SK-N-SH treated with all-trans-retinoic acid at 6 μM for 48 hours (cell line): ENCODE results near the gene CNGA4.

ENCODE experiments used
- ARNTL ChIP-seq: fragments of 450-650 bp; formaldehyde crosslinking; IDR thresholded peaks from 2 replicates; pipeline ENCODE4 v1.5.0; 2020; ENCODE audit warnings: low read depth, mild to moderate bottlenecking, moderate library complexity, borderline replicate concordance
- ESRRG ChIP-seq: fragments of 250-450 bp; sonication (Bioruptor Pico); IDR thresholded peaks from 2 replicates; pipeline ENCODE4 v1.6.1; 2021; ENCODE audit warnings: mild to moderate bottlenecking
- ISL1 ChIP-seq: fragments of 250-450 bp; sonication (Bioruptor Pico); IDR thresholded peaks from 2 replicates; pipeline ENCODE4 v2.1.2; 2022; ENCODE audit warnings: mild to moderate bottlenecking, moderate library complexity
- SNAI2 ChIP-seq: fragments of 250-450 bp; sonication (Bioruptor Pico); IDR thresholded peaks from 2 replicates; pipeline ENCODE4 v1.5.0; 2020; ENCODE audit warnings: mild to moderate bottlenecking, moderate library complexity
- TCF4 ChIP-seq: fragments of 250-450 bp; sonication (Bioruptor Pico); IDR thresholded peaks from 2 replicates; pipeline ENCODE4 v1.8.0; 2021; ENCODE audit warnings: mild to moderate bottlenecking, moderate library complexity, borderline replicate concordance
- TOX ChIP-seq: fragments of 250-450 bp; sonication (Bioruptor Pico); IDR thresholded peaks from 2 replicates; pipeline ENCODE4 v1.8.0; 2021; ENCODE audit warnings: mild to moderate bottlenecking, moderate library complexity, borderline replicate concordance
- ZC3H10 ChIP-seq: fragments of 250-450 bp; sonication (Bioruptor Pico); IDR thresholded peaks from 2 replicates; pipeline ENCODE4 v1.5.1; 2021; ENCODE audit warnings: mild to moderate bottlenecking, moderate library complexity
- ZFP3 ChIP-seq: fragments of 250-450 bp; sonication (Bioruptor Pico); IDR thresholded peaks from 2 replicates; pipeline ENCODE4 v1.5.0; 2020; ENCODE audit warnings: mild to moderate bottlenecking, moderate library complexity
- ZNF70 ChIP-seq: fragments of 450-650 bp; formaldehyde crosslinking; IDR thresholded peaks from 2 replicates; pipeline ENCODE4 v1.5.0; 2020; ENCODE audit warnings: mild to moderate bottlenecking, moderate library complexity
- ZNF8 ChIP-seq: fragments of 450-650 bp; formaldehyde crosslinking; IDR thresholded peaks from 2 replicates; pipeline ENCODE4 v1.5.0; 2020; ENCODE audit warnings: mild to moderate bottlenecking, moderate library complexity
- TF ChIP-seq, protein P1 (sequence below): fragments of 250-450 bp; sonication (Bioruptor Pico); IDR thresholded peaks from 2 replicates; pipeline ENCODE4 v1.8.0; 2020; ENCODE audit warnings: mild to moderate bottlenecking, moderate library complexity, borderline replicate concordance
- TF ChIP-seq, protein P2 (sequence below): fragments of 250-450 bp; sonication (Bioruptor Pico); IDR thresholded peaks from 2 replicates; pipeline ENCODE4 v1.5.0; 2020; ENCODE audit warnings: mild to moderate bottlenecking, moderate library complexity
- TF ChIP-seq, protein P3 (sequence below): fragments of 250-450 bp; sonication (Bioruptor Pico); IDR thresholded peaks from 2 replicates; pipeline ENCODE4 v1.5.1; 2021; ENCODE audit warnings: mild to moderate bottlenecking, moderate library complexity

DNA sequence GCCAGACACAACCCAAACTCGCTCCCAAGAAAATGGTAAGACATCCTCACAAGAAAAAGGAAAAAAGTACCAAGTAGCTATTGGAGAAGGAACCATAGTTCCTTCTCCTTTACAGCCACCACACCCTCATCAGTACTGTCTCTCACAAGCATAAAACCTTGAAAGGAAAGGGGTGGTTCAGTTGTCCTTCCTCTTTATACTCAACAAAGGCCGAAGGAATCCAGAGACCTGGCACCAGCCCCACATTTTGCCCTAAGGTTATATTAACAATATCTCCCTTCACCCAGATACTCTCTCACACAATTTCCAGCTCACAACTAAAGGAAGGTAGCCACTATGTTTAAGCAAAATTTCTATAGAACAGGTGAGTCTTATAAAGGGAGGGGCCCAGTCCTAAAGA lies 13.0 kb upstream of the CNGA4 start:
- no peak for TF ChIP-seq ZC3H10
- no peak for TF ChIP-seq SNAI2
- TF ChIP-seq ISL1 = no peak
- no peak for TF ChIP-seq ARNTL (CRISPR knock-in tag)
- TF ChIP-seq, protein P1, sequence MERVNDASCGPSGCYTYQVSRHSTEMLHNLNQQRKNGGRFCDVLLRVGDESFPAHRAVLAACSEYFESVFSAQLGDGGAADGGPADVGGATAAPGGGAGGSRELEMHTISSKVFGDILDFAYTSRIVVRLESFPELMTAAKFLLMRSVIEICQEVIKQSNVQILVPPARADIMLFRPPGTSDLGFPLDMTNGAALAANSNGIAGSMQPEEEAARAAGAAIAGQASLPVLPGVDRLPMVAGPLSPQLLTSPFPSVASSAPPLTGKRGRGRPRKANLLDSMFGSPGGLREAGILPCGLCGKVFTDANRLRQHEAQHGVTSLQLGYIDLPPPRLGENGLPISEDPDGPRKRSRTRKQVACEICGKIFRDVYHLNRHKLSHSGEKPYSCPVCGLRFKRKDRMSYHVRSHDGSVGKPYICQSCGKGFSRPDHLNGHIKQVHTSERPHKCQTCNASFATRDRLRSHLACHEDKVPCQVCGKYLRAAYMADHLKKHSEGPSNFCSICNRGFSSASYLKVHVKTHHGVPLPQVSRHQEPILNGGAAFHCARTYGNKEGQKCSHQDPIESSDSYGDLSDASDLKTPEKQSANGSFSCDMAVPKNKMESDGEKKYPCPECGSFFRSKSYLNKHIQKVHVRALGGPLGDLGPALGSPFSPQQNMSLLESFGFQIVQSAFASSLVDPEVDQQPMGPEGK (CRISPR knock-in tag) = no peak
- no peak for TF ChIP-seq ZNF70 (CRISPR knock-in tag)
- TF ChIP-seq, protein P2, sequence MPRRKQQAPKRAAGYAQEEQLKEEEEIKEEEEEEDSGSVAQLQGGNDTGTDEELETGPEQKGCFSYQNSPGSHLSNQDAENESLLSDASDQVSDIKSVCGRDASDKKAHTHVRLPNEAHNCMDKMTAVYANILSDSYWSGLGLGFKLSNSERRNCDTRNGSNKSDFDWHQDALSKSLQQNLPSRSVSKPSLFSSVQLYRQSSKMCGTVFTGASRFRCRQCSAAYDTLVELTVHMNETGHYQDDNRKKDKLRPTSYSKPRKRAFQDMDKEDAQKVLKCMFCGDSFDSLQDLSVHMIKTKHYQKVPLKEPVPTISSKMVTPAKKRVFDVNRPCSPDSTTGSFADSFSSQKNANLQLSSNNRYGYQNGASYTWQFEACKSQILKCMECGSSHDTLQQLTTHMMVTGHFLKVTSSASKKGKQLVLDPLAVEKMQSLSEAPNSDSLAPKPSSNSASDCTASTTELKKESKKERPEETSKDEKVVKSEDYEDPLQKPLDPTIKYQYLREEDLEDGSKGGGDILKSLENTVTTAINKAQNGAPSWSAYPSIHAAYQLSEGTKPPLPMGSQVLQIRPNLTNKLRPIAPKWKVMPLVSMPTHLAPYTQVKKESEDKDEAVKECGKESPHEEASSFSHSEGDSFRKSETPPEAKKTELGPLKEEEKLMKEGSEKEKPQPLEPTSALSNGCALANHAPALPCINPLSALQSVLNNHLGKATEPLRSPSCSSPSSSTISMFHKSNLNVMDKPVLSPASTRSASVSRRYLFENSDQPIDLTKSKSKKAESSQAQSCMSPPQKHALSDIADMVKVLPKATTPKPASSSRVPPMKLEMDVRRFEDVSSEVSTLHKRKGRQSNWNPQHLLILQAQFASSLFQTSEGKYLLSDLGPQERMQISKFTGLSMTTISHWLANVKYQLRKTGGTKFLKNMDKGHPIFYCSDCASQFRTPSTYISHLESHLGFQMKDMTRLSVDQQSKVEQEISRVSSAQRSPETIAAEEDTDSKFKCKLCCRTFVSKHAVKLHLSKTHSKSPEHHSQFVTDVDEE (CRISPR knock-in tag) = no peak
- no peak for TF ChIP-seq ESRRG (CRISPR knock-in tag)
- no peak for TF ChIP-seq ZFP3 (CRISPR knock-in tag)
- no peak for TF ChIP-seq TCF4 (CRISPR knock-in tag)
- no peak for TF ChIP-seq TOX (CRISPR knock-in tag)
- no peak for TF ChIP-seq ZNF8 (CRISPR knock-in tag)
- TF ChIP-seq, protein P3, sequence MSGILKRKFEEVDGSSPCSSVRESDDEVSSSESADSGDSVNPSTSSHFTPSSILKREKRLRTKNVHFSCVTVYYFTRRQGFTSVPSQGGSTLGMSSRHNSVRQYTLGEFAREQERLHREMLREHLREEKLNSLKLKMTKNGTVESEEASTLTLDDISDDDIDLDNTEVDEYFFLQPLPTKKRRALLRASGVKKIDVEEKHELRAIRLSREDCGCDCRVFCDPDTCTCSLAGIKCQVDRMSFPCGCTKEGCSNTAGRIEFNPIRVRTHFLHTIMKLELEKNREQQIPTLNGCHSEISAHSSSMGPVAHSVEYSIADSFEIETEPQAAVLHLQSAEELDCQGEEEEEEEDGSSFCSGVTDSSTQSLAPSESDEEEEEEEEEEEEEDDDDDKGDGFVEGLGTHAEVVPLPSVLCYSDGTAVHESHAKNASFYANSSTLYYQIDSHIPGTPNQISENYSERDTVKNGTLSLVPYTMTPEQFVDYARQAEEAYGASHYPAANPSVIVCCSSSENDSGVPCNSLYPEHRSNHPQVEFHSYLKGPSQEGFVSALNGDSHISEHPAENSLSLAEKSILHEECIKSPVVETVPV (CRISPR knock-in tag) = no peak
